Measurements from ENCODE around the gene ECE1.

The ECE1 gene

DNA sequence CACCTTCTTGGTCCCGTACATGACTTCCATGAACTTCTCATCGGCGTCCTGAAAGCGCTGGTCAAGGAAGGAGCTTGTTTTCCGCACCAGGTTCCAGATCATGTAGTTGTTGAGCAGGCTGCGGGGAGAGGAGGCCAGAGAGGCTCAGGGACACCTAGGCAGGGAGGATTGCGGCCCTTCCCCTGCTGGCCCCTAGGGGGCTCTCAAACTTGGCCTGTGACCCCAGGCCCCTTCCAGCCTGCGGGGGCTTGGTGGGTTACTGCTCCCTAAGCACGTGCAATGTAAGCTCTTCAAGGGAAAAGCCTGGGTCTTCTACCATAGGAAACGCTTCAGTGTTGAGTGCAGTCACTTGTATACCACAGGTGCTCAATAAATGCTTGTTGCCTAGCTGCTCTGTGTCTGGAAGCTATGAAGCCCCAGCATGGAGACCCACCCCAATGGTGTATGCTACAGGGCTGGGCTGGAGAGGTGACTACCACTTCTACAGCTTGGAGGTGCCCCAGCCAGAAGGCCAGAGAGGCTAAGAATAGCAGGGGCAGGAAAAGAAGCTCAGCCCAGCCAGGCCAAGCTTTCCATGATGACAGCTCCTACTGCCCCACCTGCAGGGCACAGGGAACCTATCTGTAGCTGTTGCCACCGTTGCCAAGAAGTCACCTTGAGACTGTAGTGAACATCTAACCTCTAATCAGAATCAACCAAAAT, 45.1 kb downstream of the ECE1 start:
- no peak overlapping the region for H3K27ac ChIP-seq (ENCODE audit: low read depth, low read length)
- no peaks in the 10 kb centered on the region for H3K4me1 ChIP-seq (ENCODE audit: control insufficient read depth in 5 of 5, insufficient read depth in 5 of 5, low read length in 5 of 5)
- H3K36me3 ChIP-seq (ENCODE audit: control insufficient read depth in 5 of 5, insufficient read depth in 5 of 5, low read length in 5 of 5), result peaks cover 7 to 83% (median 76%) of the 10 kb centered on the region in 5 donors
- no peaks in the 10 kb centered on the region for H3K9me3 ChIP-seq (ENCODE audit: control insufficient read depth in 5 of 5, low read length in 5 of 5)
- no peak overlapping the region for H3K9ac ChIP-seq (ENCODE audit: low read length in 5 of 5)
- H3K27me3 ChIP-seq (ENCODE audit: control insufficient read depth in 5 of 5, insufficient read depth in 4 of 5, low read length in 5 of 5), result no peaks in the 10 kb centered on the region
- H3K4me3 ChIP-seq (ENCODE audit: low read depth in 1 of 5, low read length in 5 of 5), result no peak overlapping the region

DNA sequence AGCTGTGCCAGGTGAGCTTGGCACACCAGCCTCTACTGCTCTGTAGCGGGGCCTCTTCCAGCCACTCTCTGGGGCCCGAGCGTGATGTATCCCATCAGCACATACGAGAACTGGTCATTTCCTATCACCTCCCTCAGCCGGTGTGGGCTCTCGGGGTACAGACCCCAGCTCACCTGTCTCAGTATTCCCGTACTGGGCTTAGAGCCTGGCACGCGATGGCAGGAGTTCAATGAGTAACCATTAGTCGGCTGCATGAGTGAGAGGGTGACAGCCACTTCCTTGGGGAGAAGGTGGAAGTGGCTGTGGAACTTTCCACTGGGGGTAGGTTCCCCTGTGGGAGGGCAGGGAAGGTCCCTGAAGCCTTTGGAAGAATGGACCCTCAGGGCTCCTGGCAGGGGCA, 46.1 kb downstream of the ECE1 start:
- Histone ChIP-seq H3K36me3 (ENCODE audit: control insufficient read depth in 5 of 5, insufficient read depth in 5 of 5, low read length in 5 of 5) (peaks cover 6 to 89% (median 80%) of the 10 kb centered on the region in 5 donors), H3K27me3 (ENCODE audit: control insufficient read depth in 5 of 5, insufficient read depth in 4 of 5, low read length in 5 of 5) (no peaks in the 10 kb centered on the region), H3K27ac (ENCODE audit: low read depth, low read length) (no peak overlapping the region), H3K9ac (ENCODE audit: low read length in 5 of 5) (no peak overlapping the region), H3K4me3 (ENCODE audit: low read depth in 1 of 5, low read length in 5 of 5) (no peak overlapping the region), H3K4me1 (ENCODE audit: control insufficient read depth in 5 of 5, insufficient read depth in 5 of 5, low read length in 5 of 5) (no peaks in the 10 kb centered on the region), H3K9me3 (ENCODE audit: control insufficient read depth in 5 of 5, low read length in 5 of 5) (no peaks in the 10 kb centered on the region)

GRCh38 chr1:21242846-21243245, 47.4 kb downstream of the ECE1 start:
- Histone ChIP-seq H3K36me3 (ENCODE audit: control insufficient read depth in 5 of 5, insufficient read depth in 5 of 5, low read length in 5 of 5) (peaks cover 6 to 96% (median 87%) of the 10 kb centered on the region in 5 donors), H3K4me3 (ENCODE audit: low read depth in 1 of 5, low read length in 5 of 5) (no peak overlapping the region), H3K9me3 (ENCODE audit: control insufficient read depth in 5 of 5, low read length in 5 of 5) (no peaks in the 10 kb centered on the region), H3K27ac (ENCODE audit: low read depth, low read length) (no peak overlapping the region), H3K27me3 (ENCODE audit: control insufficient read depth in 5 of 5, insufficient read depth in 4 of 5, low read length in 5 of 5) (no peaks in the 10 kb centered on the region), H3K4me1 (ENCODE audit: control insufficient read depth in 5 of 5, insufficient read depth in 5 of 5, low read length in 5 of 5) (no peaks in the 10 kb centered on the region), H3K9ac (ENCODE audit: low read length in 5 of 5) (no peak overlapping the region)

DNA sequence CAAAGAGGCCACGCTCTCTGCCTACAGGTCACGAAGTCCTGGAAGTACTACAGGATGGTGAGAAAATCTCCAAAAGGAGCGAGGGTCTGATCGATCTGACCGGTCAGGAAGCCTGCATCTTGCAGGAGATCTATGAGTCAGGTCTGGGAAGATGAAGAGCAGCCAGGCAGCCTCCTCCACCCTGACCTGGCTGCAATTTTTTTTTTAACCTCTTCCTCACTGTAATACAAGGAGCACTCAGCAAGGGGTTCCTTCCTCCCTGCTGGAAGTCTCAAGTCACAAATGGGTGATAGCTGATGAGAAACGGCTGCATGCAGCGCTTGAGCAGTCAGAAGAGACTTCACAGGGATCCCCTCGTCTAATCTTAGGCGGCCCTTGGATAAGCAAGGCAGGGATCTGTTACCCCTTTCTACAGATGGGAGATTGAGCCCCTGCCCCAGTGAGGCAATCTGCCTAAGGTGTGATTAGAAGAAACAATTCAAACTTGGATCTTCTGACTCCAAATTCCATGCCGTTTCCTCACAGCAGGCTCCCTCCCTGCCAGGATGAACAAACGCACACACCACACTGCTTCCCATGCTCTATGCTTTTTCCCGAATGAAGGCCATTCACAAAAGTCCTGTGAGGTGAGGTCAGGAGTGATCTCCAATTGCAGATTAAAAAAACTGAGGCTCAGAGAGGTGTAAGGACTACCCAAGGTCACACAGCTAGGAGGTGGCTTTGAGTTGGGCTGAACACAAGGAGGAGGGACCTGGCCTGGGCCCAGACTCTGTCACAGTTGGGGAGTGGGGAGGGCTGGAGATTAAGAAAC, 48.3 kb downstream of the ECE1 start:
- no peak overlapping the region for H3K27ac ChIP-seq (ENCODE audit: low read depth, low read length)
- no peaks in the 10 kb centered on the region for H3K27me3 ChIP-seq (ENCODE audit: control insufficient read depth in 5 of 5, insufficient read depth in 4 of 5, low read length in 5 of 5)
- H3K9me3 ChIP-seq (ENCODE audit: control insufficient read depth in 5 of 5, low read length in 5 of 5), result no peaks in the 10 kb centered on the region
- H3K4me3 ChIP-seq (ENCODE audit: low read depth in 1 of 5, low read length in 5 of 5), result no peak overlapping the region
- H3K9ac ChIP-seq (ENCODE audit: low read length in 5 of 5), result no peak overlapping the region
- peaks cover 0 to 2% (median 0%) of the 10 kb centered on the region in 5 donors for H3K4me1 ChIP-seq (ENCODE audit: control insufficient read depth in 5 of 5, insufficient read depth in 5 of 5, low read length in 5 of 5)
- H3K36me3 ChIP-seq (ENCODE audit: control insufficient read depth in 5 of 5, insufficient read depth in 5 of 5, low read length in 5 of 5), result peaks cover 6 to 96% (median 87%) of the 10 kb centered on the region in 5 donors

DNA sequence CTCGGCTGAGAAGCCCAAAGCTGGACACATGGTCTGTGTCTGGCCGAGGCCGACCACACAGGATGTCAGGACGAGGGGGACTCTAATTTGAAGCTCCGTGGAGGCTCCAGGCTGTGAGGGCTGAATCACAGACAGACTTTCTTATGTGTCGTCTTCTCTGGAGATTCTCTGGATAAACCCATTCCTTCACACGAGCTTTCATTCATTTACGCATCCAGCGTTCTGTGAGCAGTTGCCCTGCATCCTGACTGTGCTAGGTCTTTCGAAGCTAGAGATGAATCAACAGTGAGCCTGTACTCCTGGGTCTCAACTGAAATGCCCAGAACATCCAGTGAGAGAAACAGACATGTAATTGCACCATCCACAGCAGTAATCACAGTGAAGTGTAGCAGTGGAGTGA, 49.6 kb downstream of the ECE1 start:
- Histone ChIP-seq H3K4me1 (ENCODE audit: control insufficient read depth in 5 of 5, insufficient read depth in 5 of 5, low read length in 5 of 5) (peaks cover 0 to 2% (median 0%) of the 10 kb centered on the region in 5 donors), H3K27ac (ENCODE audit: low read depth, low read length) (no peak overlapping the region), H3K27me3 (ENCODE audit: control insufficient read depth in 5 of 5, insufficient read depth in 4 of 5, low read length in 5 of 5) (no peaks in the 10 kb centered on the region), H3K36me3 (ENCODE audit: control insufficient read depth in 5 of 5, insufficient read depth in 5 of 5, low read length in 5 of 5) (peaks cover 5 to 97% (median 91%) of the 10 kb centered on the region in 5 donors), H3K4me3 (ENCODE audit: low read depth in 1 of 5, low read length in 5 of 5) (no peak overlapping the region), H3K9ac (ENCODE audit: low read length in 5 of 5) (no peak overlapping the region), H3K9me3 (ENCODE audit: control insufficient read depth in 5 of 5, low read length in 5 of 5) (no peaks in the 10 kb centered on the region)

DNA sequence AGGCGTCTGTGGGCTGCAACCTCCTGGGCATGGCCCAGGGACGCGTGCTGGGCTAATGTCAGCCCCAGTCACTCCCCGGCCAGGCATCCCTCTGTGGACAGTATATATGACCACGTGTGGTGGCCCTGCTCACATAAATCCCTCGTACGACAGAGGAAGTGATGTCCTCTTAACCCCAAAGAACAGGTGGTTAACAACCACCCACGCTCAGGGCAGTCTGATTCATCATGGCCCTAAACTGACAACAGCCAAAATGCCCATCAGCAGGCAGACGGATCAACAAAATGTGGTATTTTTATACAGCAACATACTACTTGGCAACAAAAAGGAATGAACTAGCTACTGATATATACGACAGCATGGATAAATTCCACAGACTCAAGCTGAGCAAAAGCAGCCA, 51.0 kb downstream of the ECE1 start:
- Histone ChIP-seq H3K36me3 (ENCODE audit: control insufficient read depth in 5 of 5, insufficient read depth in 5 of 5, low read length in 5 of 5) (peaks cover 3 to 97% (median 90%) of the 10 kb centered on the region in 5 donors), H3K4me3 (ENCODE audit: low read depth in 1 of 5, low read length in 5 of 5) (no peak overlapping the region), H3K4me1 (ENCODE audit: control insufficient read depth in 5 of 5, insufficient read depth in 5 of 5, low read length in 5 of 5) (peaks cover 0 to 2% (median 0%) of the 10 kb centered on the region in 5 donors), H3K27me3 (ENCODE audit: control insufficient read depth in 5 of 5, insufficient read depth in 4 of 5, low read length in 5 of 5) (no peaks in the 10 kb centered on the region), H3K9me3 (ENCODE audit: control insufficient read depth in 5 of 5, low read length in 5 of 5) (no peaks in the 10 kb centered on the region), H3K27ac (ENCODE audit: low read depth, low read length) (no peak overlapping the region), H3K9ac (ENCODE audit: low read length in 5 of 5) (no peak overlapping the region)

GRCh38 chr1:21238141-21238800, 52.0 kb downstream of the ECE1 start:
- H3K27ac ChIP-seq (ENCODE audit: low read depth, low read length), result no peak overlapping the region
- no peaks in the 10 kb centered on the region for H3K27me3 ChIP-seq (ENCODE audit: control insufficient read depth in 5 of 5, insufficient read depth in 4 of 5, low read length in 5 of 5)
- H3K9me3 ChIP-seq (ENCODE audit: control insufficient read depth in 5 of 5, low read length in 5 of 5), result no peaks in the 10 kb centered on the region
- H3K9ac ChIP-seq (ENCODE audit: low read length in 5 of 5), result no peak overlapping the region
- H3K4me1 ChIP-seq (ENCODE audit: control insufficient read depth in 5 of 5, insufficient read depth in 5 of 5, low read length in 5 of 5), result peaks cover 0 to 2% (median 0%) of the 10 kb centered on the region in 5 donors
- H3K4me3 ChIP-seq (ENCODE audit: low read depth in 1 of 5, low read length in 5 of 5), result no peak overlapping the region
- H3K36me3 ChIP-seq (ENCODE audit: control insufficient read depth in 5 of 5, insufficient read depth in 5 of 5, low read length in 5 of 5), result peaks cover 3 to 96% (median 87%) of the 10 kb centered on the region in 5 donors

DNA sequence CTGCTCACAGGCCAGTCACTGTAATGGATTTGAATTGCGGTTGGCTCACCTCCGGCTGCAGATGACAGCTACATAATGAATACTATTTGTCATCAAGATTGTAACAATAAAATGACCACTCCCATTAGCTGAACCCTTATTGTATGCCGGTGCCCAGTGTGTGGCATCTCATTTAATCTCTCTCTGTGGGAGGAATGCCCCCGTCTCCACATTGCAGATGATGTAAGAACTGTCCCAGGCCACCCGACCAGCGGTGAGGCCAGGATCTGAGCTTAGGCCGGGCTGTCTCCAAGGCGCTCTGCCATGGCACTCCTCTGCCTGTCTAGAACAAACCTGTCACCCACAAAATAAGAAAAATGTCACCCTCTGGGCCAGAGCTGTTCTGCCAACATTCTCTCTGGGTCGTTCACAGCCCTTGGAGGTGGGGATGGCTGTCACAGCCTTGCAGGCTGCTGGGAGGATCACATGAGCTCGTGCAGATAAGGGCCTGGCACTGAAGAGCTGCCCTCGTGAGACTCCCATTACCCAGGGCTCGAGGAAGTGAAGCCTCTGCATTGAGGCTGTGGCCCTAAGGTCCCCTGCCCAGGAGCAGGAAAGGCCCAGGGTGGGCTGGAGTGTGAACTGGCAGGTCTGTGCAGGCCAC, 52.7 kb downstream of the ECE1 start:
- Histone ChIP-seq H3K9me3 (ENCODE audit: control insufficient read depth in 5 of 5, low read length in 5 of 5) (no peaks in the 10 kb centered on the region), H3K36me3 (ENCODE audit: control insufficient read depth in 5 of 5, insufficient read depth in 5 of 5, low read length in 5 of 5) (peaks cover 0 to 96% (median 88%) of the 10 kb centered on the region in 5 donors), H3K27ac (ENCODE audit: low read depth, low read length) (no peak overlapping the region), H3K9ac (ENCODE audit: low read length in 5 of 5) (no peak overlapping the region), H3K27me3 (ENCODE audit: control insufficient read depth in 5 of 5, insufficient read depth in 4 of 5, low read length in 5 of 5) (no peaks in the 10 kb centered on the region), H3K4me3 (ENCODE audit: low read depth in 1 of 5, low read length in 5 of 5) (no peak overlapping the region), H3K4me1 (ENCODE audit: control insufficient read depth in 5 of 5, insufficient read depth in 5 of 5, low read length in 5 of 5) (peaks cover 0 to 2% (median 0%) of the 10 kb centered on the region in 5 donors)

DNA sequence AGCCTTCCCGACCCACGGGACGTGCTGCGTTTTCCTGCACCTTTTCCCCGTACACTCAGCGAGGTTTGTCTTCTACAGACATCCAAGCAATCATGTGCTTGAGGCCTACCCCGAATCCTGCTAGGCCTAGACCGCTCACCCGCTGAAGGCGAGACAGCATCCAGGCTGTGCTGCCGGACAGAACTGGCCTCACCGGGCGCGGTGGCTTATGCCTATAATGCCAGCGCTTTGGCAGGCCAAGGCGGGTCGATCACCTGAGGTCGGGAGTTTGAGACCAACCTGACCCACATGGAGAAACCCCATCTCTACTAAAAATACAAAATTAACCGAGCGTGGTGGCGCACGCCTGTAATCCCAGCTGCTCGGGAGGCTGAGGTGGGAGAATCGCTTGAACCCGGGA, 54.1 kb downstream of the ECE1 start:
- Histone ChIP-seq H3K9ac (ENCODE audit: low read length in 5 of 5) (no peak overlapping the region), H3K27ac (ENCODE audit: low read depth, low read length) (no peak overlapping the region), H3K4me1 (ENCODE audit: control insufficient read depth in 5 of 5, insufficient read depth in 5 of 5, low read length in 5 of 5) (peaks cover 0 to 2% (median 0%) of the 10 kb centered on the region in 5 donors), H3K36me3 (ENCODE audit: control insufficient read depth in 5 of 5, insufficient read depth in 5 of 5, low read length in 5 of 5) (peaks cover 0 to 87% (median 84%) of the 10 kb centered on the region in 5 donors), H3K27me3 (ENCODE audit: control insufficient read depth in 5 of 5, insufficient read depth in 4 of 5, low read length in 5 of 5) (no peaks in the 10 kb centered on the region), H3K4me3 (ENCODE audit: low read depth in 1 of 5, low read length in 5 of 5) (no peak overlapping the region), H3K9me3 (ENCODE audit: control insufficient read depth in 5 of 5, low read length in 5 of 5) (no peaks in the 10 kb centered on the region)

Data from subcutaneous abdominal adipose tissue (tissue), 5 donors.